ELR (cell line): ENCODE measurements around the gene PRDX2.
"Not testable (repeated sequence)": the region's sequence is repeated elsewhere in the genome, so short reads cannot be mapped to it uniquely, and the experiment has no call there.

Source experiments
- DNase-seq: peaks from one replicate; pipeline ENCODE4 v3.0.0-alpha.2; 2015; ENCODE audit warnings: low read depth

Gene PRDX2

GRCh38 chr19:12825254-12826131 lies 23.9 kb upstream of the PRDX2 start:
- DNase-seq: peak; percentile 41

GRCh38 chr19:12821761-12822160 lies 20.2 kb upstream of the PRDX2 start:
- DNase-seq: peak; percentile 55

- DNase-seq: not testable (repeated sequence)
These were observed 16.2 kb upstream of the PRDX2 start for GRCh38 chr19:12817810-12818209.

GRCh38 chr19:12817188-12817587 lies 15.6 kb upstream of the PRDX2 start:
- DNase-seq: not testable (repeated sequence)

- no peak for DNase-seq
These were observed 13.5 kb upstream of the PRDX2 start for GRCh38 chr19:12815088-12815487.

GRCh38 chr19:12806242-12807081 lies 4.9 kb upstream of the PRDX2 start, which contains the start of gene RNASEH2A:
TSS of gene RNASEH2A (plus strand) at chr19:12806584. CDS start at chr19:12806674, 90 bp downstream.
- peak; percentile 93 for DNase-seq

GRCh38 chr19:12804051-12804450 lies 2.5 kb upstream of the PRDX2 start:
- DNase-seq: no peak

- peak; percentile 42 for DNase-seq
These were observed 887 bp upstream of the PRDX2 start for GRCh38 chr19:12802267-12803106.

GRCh38 chr19:12800923-12801465 lies 606 bp downstream of the PRDX2 start:
- DNase-seq: peak; percentile 31

- DNase-seq: no peak
These were observed 1.2 kb downstream of the PRDX2 start for GRCh38 chr19:12800466-12800770.

- no peak for DNase-seq
These were observed 1.7 kb downstream of the PRDX2 start for GRCh38 chr19:12799742-12800465.

GRCh38 chr19:12797607-12798006 lies 4.0 kb downstream of the PRDX2 start:
- not testable (repeated sequence) for DNase-seq

GRCh38 chr19:12797141-12797587 lies 4.4 kb downstream of the PRDX2 start:
- no peak for DNase-seq

GRCh38 chr19:12796146-12797071 lies 5.2 kb downstream of the PRDX2 start:
- DNase-seq: peak; percentile 85

GRCh38 chr19:12794971-12795381 lies 6.6 kb downstream of the PRDX2 start:
- DNase-seq: no peak

GRCh38 chr19:12794196-12794941 lies 7.2 kb downstream of the PRDX2 start:
- peak; percentile 13 for DNase-seq

- DNase-seq: peak; percentile 93
These were observed 8.1 kb downstream of the PRDX2 start for GRCh38 chr19:12793290-12794195.

- DNase-seq: no peak
These were observed 8.7 kb downstream of the PRDX2 start for GRCh38 chr19:12792853-12793289.
